C4-2B (cell line): ENCODE data around the gene SUMO3.

Source experiments
- ZFX ChIP-seq: fragments of 450-650 bp; IDR thresholded peaks from 2 replicates; pipeline ENCODE4 v1.6.1; 2017
- TF ChIP-seq, protein P1 (sequence below): fragments of 450-650 bp; conservative IDR thresholded peaks from 2 replicates; pipeline ENCODE4 v1.5.1; 2017; ENCODE audit warnings: mild to moderate bottlenecking

DNA sequence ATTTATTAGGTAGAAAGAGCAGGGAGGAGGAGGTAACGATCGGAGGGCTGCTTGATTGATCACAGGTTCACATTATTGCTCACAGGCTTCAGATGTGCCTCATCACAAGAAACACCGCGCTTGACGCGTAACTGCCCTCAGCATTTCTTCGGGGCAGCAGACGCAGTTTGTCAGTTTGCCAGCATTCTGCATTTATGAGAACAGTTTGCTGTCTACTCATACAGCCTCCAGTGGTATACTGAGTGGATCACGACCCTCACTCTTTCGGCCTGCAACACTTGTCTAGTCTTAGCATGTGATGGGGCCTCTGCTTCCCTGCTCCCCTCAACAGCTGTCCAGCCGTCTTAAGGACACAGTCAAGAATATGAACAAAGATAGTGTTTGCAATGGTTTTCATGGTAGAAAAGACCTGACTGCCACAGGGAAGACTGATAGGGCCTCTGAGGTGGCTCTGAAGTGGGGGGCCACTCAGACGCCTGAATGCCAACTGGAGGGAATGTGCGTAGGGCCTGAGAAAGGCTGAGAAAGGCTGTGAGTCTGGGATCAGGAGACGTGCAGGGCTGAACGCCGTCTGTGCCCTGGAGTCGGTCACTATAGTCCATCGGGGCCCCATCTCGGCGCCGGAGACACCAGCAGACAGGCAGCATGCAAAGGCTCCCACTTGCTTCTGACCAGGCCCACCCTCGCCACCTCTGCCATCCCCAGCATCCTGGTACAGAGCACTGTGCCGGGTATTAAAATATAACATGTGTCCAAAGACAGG lies 61.3 kb downstream of the SUMO3 start:
- TF ChIP-seq, protein P1, sequence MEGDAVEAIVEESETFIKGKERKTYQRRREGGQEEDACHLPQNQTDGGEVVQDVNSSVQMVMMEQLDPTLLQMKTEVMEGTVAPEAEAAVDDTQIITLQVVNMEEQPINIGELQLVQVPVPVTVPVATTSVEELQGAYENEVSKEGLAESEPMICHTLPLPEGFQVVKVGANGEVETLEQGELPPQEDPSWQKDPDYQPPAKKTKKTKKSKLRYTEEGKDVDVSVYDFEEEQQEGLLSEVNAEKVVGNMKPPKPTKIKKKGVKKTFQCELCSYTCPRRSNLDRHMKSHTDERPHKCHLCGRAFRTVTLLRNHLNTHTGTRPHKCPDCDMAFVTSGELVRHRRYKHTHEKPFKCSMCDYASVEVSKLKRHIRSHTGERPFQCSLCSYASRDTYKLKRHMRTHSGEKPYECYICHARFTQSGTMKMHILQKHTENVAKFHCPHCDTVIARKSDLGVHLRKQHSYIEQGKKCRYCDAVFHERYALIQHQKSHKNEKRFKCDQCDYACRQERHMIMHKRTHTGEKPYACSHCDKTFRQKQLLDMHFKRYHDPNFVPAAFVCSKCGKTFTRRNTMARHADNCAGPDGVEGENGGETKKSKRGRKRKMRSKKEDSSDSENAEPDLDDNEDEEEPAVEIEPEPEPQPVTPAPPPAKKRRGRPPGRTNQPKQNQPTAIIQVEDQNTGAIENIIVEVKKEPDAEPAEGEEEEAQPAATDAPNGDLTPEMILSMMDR, result no peak
- no peak for TF ChIP-seq ZFX
